ENCODE results near the gene CFB.

DNA sequence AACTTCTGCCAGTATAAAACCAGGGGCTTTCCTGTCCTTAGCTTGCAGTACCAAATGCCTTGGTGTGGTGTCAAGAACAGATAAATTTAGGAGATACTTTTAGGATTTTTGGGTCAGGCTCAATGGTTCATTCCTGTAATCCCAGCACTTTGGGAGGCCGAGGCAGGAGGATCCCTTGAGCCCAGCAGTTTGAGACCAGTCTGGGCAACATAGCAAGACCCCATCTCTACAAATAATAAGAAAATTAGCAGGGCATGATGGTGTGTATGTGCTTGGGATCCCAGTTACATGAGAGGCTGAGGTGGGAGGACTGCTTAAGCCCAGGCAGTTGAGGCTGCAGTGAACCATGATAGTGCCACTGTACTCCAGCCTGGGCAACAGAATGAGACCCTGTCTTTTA lies 40.9 kb upstream of the CFB start:
- TF ChIP-seq, protein P1, sequence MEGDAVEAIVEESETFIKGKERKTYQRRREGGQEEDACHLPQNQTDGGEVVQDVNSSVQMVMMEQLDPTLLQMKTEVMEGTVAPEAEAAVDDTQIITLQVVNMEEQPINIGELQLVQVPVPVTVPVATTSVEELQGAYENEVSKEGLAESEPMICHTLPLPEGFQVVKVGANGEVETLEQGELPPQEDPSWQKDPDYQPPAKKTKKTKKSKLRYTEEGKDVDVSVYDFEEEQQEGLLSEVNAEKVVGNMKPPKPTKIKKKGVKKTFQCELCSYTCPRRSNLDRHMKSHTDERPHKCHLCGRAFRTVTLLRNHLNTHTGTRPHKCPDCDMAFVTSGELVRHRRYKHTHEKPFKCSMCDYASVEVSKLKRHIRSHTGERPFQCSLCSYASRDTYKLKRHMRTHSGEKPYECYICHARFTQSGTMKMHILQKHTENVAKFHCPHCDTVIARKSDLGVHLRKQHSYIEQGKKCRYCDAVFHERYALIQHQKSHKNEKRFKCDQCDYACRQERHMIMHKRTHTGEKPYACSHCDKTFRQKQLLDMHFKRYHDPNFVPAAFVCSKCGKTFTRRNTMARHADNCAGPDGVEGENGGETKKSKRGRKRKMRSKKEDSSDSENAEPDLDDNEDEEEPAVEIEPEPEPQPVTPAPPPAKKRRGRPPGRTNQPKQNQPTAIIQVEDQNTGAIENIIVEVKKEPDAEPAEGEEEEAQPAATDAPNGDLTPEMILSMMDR (IDR thresholded peaks at IDR 0.05), result no peak
- TF ChIP-seq ZFX (IDR thresholded peaks at IDR 0.05; ENCODE audit: borderline replicate concordance), result no peak

Data from 22Rv1 (cell line).